C4-2B (cell line): ENCODE results near the gene CDK6.
"Not testable (repeated sequence)": the region's sequence is repeated elsewhere in the genome, so short reads cannot be mapped to it uniquely, and the experiment has no call there.

Source experiments
- H3K27ac ChIP-seq: fragments of 450-650 bp; 2 replicates; pipeline ENCODE4 v1.5.1; 2017
- CTCF ChIP-seq: fragments of 450-650 bp; conservative IDR thresholded peaks from 2 replicates; pipeline ENCODE4 v1.5.1; 2017; ENCODE audit warnings: mild to moderate bottlenecking
- ZFX ChIP-seq: fragments of 450-650 bp; IDR thresholded peaks from 2 replicates; pipeline ENCODE4 v1.6.1; 2017

Gene CDK6

GRCh38 chr7:92762851-92763250 is 73.5 kb downstream of the CDK6 start:
- H3K27ac ChIP-seq, result no peak overlapping the region
- TF ChIP-seq CTCF, result no peak
- TF ChIP-seq ZFX, result no peak

- H3K27ac ChIP-seq, result no peak overlapping the region
- TF ChIP-seq ZFX, result no peak
- TF ChIP-seq CTCF, result no peak
Measured at GRCh38 chr7:92761391-92762097, 74.8 kb downstream of the CDK6 start.

GRCh38 chr7:92758796-92759431 is 77.5 kb downstream of the CDK6 start:
- TF ChIP-seq CTCF, result no peak
- TF ChIP-seq ZFX, result no peak
- no peak overlapping the region for H3K27ac ChIP-seq

GRCh38 chr7:92757311-92757910 is 79.0 kb downstream of the CDK6 start:
- H3K27ac ChIP-seq, result not testable (repeated sequence)

- TF ChIP-seq ZFX (no peak), CTCF (no peak)
- no peak overlapping the region for H3K27ac ChIP-seq
Measured at GRCh38 chr7:92755680-92756079, 80.7 kb downstream of the CDK6 start.

- H3K27ac ChIP-seq, result no peak overlapping the region
- TF ChIP-seq CTCF (no peak), ZFX (no peak)
Measured at GRCh38 chr7:92754919-92755581, 81.3 kb downstream of the CDK6 start.

- H3K27ac ChIP-seq, result no peak overlapping the region
- TF ChIP-seq CTCF (no peak), ZFX (no peak)
Measured at GRCh38 chr7:92753614-92754013, 82.8 kb downstream of the CDK6 start.
